Mesenchymal stem cell (in vitro differentiated cells and primary cell): ENCODE results near the gene SENP7.
A peak's percentile ranks its signal among the peaks of the same experiment; 100 is the strongest.

Source experiments
- DNase-seq: peaks from one replicate; pipeline ENCODE4 v3.0.0-alpha.2; 2013
- H2AFZ ChIP-seq: one replicate; pipeline ENCODE4 v1.6.1; 2013; ENCODE audit warnings: low read depth, mild to moderate bottlenecking, control low read depth, inconsistent platforms, low read length, moderate library complexity
- H2AK5ac ChIP-seq: 2 replicates; pipeline ENCODE4 v1.6.1; 2013; ENCODE audit warnings: low read length, moderate library complexity, mild to moderate bottlenecking, inconsistent platforms; ENCODE audit not compliant: severe bottlenecking
- H2BK120ac ChIP-seq: one replicate; pipeline ENCODE4 v1.6.1; 2013; ENCODE audit warnings: low read depth, mild to moderate bottlenecking, inconsistent platforms, low read length, moderate library complexity
- H2BK12ac ChIP-seq, 2 experiments: one replicate each; pipeline ENCODE4 v1.6.1; 2013; ENCODE audit warnings: inconsistent platforms in 2 of 2, low read length in 2 of 2, mild to moderate bottlenecking in 2 of 2, moderate library complexity in 2 of 2, control low read depth in 1 of 2
- H2BK15ac ChIP-seq: one replicate; pipeline ENCODE4 v1.6.1; 2013; ENCODE audit warnings: mild to moderate bottlenecking, low read depth, inconsistent platforms; ENCODE audit not compliant: poor library complexity, severe bottlenecking
- H2BK5ac ChIP-seq: 2 replicates; pipeline ENCODE4 v1.6.1; 2013; ENCODE audit warnings: low read depth, mild to moderate bottlenecking, low read length, control low read depth, inconsistent platforms; ENCODE audit not compliant: poor library complexity, severe bottlenecking
- H3K14ac ChIP-seq, 2 experiments: one replicate each; pipeline ENCODE4 v1.6.1; 2013; ENCODE audit warnings: inconsistent platforms in 2 of 2, low read length in 2 of 2, control low read depth in 1 of 2, mild to moderate bottlenecking in 1 of 2, moderate library complexity in 1 of 2
- H3K18ac ChIP-seq, 2 experiments: one replicate each; pipeline ENCODE4 v1.6.1; 2013; ENCODE audit warnings: inconsistent platforms in 2 of 2, low read length in 2 of 2, control low read depth in 1 of 2, low read depth in 1 of 2, mild to moderate bottlenecking in 1 of 2
- H3K23ac ChIP-seq, 2 experiments: one replicate each; pipeline ENCODE4 v1.6.1; 2013; ENCODE audit warnings: inconsistent platforms in 2 of 2, low read length in 2 of 2, mild to moderate bottlenecking in 2 of 2, moderate library complexity in 2 of 2, control low read depth in 1 of 2
- H3K27ac ChIP-seq: 2 replicates; pipeline ENCODE4 v1.5.1; 2013; ENCODE audit warnings: mild to moderate bottlenecking, moderate library complexity, low read length, control low read depth, inconsistent platforms; ENCODE audit not compliant: poor library complexity, severe bottlenecking
- H3K27me3 ChIP-seq, 2 experiments: 2 replicates each; pipeline versions ENCODE4 v1.6.1 to v1.7.0; 2013; ENCODE audit warnings: low read length in 2 of 2, mild to moderate bottlenecking in 2 of 2, moderate library complexity in 2 of 2, control low read depth in 1 of 2, inconsistent platforms in 1 of 2; ENCODE audit not compliant: control insufficient read depth in 1 of 2, insufficient read depth in 1 of 2
- H3K36me3 ChIP-seq, 2 experiments: 2 replicates each; pipeline versions ENCODE4 v1.6.1 to v1.7.0; 2013; ENCODE audit warnings: low read length in 2 of 2, control low read depth in 1 of 2, inconsistent platforms in 1 of 2, low read depth in 1 of 2, mild to moderate bottlenecking in 1 of 2; ENCODE audit not compliant: insufficient read depth in 2 of 2, control insufficient read depth in 1 of 2
- H3K4ac ChIP-seq, 2 experiments: one replicate each; pipeline ENCODE4 v1.6.1; 2013; ENCODE audit warnings: inconsistent platforms in 2 of 2, low read length in 2 of 2, mild to moderate bottlenecking in 2 of 2, moderate library complexity in 2 of 2, control low read depth in 1 of 2, low read depth in 1 of 2
- H3K4me1 ChIP-seq: 2 replicates; pipeline ENCODE4 v1.6.1; 2013; ENCODE audit warnings: low read depth, low read length, control low read depth; ENCODE audit not compliant: control insufficient read depth, insufficient read depth
- H3K4me2 ChIP-seq: 2 replicates; pipeline ENCODE4 v1.6.1; 2013; ENCODE audit warnings: low read length, mild to moderate bottlenecking, inconsistent platforms; ENCODE audit not compliant: poor library complexity, severe bottlenecking
- H3K4me3 ChIP-seq, 2 experiments: 2 replicates each; pipeline versions ENCODE4 v1.5.1 to v1.7.0; 2013; ENCODE audit warnings: low read length in 2 of 2, mild to moderate bottlenecking in 2 of 2, control low read depth in 1 of 2, low read depth in 1 of 2; ENCODE audit not compliant: insufficient read depth in 1 of 2
- H3K79me1 ChIP-seq: replicated peaks from 2 replicates; pipeline ENCODE4 v1.6.1; 2013; ENCODE audit warnings: mild to moderate bottlenecking, control low read depth, low read length, inconsistent platforms; ENCODE audit not compliant: poor library complexity, severe bottlenecking
- H3K9ac ChIP-seq: 2 replicates; pipeline ENCODE4 v1.7.0; 2013; ENCODE audit warnings: mild to moderate bottlenecking, low read length, moderate library complexity
- H3K9me3 ChIP-seq: 2 replicates; pipeline ENCODE4 v1.7.0; 2013; ENCODE audit warnings: mild to moderate bottlenecking, low read length; ENCODE audit not compliant: control insufficient read depth
- H4K8ac ChIP-seq: one replicate; pipeline ENCODE4 v1.6.1; 2013; ENCODE audit warnings: inconsistent platforms, mild to moderate bottlenecking, low read length, moderate library complexity
- H4K91ac ChIP-seq: one replicate; pipeline ENCODE4 v1.6.1; 2013; ENCODE audit warnings: mild to moderate bottlenecking, low read length, inconsistent platforms
- WGBS: methylation state at CpG from one replicate; pipeline ENCODE4 v1.1.7; 2013; ENCODE audit warnings: mixed read lengths; 5-methylcytosine and 5-hydroxymethylcytosine counted together

Gene SENP7

DNA sequence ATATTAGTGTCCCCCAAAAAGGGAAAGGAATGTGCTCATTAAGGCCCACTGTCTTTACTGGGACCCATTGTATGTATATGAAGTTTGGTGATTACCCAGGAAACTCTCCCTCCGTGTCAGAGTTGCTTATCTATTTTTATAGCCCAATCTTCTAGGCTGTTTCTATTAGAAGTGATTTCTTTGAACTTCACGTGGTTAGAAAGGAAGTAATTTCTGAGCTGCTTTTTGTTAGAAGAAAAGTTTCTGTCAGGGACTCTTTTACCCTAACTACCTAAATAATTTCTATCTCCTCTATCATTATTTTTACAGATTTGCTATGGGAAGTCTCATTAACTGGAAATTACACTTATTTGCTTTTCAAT lies 17.7 kb upstream of the SENP7 start:
- Histone ChIP-seq H3K23ac (no peak overlapping the region), H3K14ac (no peak overlapping the region), H2AK5ac (no peak overlapping the region), H3K4ac (no peak overlapping the region), H2BK12ac (peak overlapping the region; percentile 18 to 71), H3K27me3 (peaks cover 10 to 14% of the 10 kb centered on the region in 2 experiments), H3K9ac (no peak overlapping the region), H2BK120ac (no peak overlapping the region), H4K91ac (no peak overlapping the region), H2BK15ac (no peak overlapping the region), H3K36me3 (no peaks in the 10 kb centered on the region), H3K18ac (peak overlapping the region; percentile 23 to 78), H2BK5ac (no peak overlapping the region), H2AFZ (no peak overlapping the region), H3K4me1 (no peaks in the 10 kb centered on the region), H4K8ac (no peak overlapping the region), H3K4me3 (no peak overlapping the region), H3K79me1 (no peaks in the 10 kb centered on the region), H3K27ac (no peak overlapping the region), H3K4me2 (no peak overlapping the region), H3K9me3 (no peaks in the 10 kb centered on the region)
- no CpG with 5 or more reads among the region's 2 CpGs for WGBS
- DNase-seq: no peak

DNA sequence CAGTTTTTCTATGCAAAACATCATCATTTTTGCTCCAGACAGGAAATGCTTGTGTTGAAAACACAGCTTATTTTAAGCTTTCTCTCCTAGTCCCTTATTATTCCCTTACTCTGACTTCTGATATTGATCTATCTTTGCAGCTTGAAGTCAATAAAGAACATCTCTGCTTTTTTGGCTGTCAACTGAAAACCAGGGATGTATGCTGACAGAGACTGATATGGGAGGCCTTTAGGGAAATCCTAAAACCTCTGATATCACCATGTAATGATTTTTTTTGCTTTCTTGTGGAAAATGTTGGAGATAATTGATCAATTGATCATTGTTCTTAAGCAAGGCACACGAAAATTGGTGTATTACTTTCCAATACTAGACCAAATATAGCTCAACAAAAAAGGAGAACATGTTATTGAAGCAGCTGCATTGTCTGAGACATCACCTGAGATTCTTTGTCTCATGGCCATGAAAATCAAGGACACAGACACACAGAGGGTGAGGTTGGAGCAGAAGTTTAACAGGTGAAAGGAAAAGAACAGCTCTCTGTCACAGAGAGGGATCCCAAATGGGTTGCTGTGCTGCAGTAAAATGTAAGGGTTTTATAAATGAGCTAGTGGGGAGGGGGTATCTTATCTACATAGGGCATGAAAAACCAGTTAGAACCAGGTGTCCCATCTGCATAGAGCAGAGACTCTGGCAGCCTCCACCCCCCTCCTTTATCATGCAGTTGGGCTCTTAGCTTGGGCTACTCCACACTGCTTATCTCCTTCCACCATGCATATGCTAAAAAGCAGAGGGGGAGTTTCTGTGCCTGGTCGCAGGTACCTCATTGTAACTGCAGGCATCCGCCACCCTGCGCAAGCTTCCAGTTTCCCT lies 17.0 kb upstream of the SENP7 start:
- Histone ChIP-seq H3K4me2 (no peak overlapping the region), H3K18ac (peak overlapping the region; percentile 23 to 78), H3K27ac (no peak overlapping the region), H3K9me3 (no peaks in the 10 kb centered on the region), H4K91ac (peak overlapping the region; percentile 9), H2AK5ac (no peak overlapping the region), H2BK120ac (no peak overlapping the region), H3K9ac (no peak overlapping the region), H3K14ac (no peak overlapping the region), H3K4ac (no peak overlapping the region), H3K23ac (no peak overlapping the region), H2BK15ac (no peak overlapping the region), H2AFZ (no peak overlapping the region), H3K4me1 (no peaks in the 10 kb centered on the region), H2BK12ac (peak overlapping the region; percentile 18 to 83), H3K36me3 (no peaks in the 10 kb centered on the region), H3K4me3 (no peak overlapping the region), H3K79me1 (no peaks in the 10 kb centered on the region), H4K8ac (no peak overlapping the region), H2BK5ac (no peak overlapping the region), H3K27me3 (peaks cover 10 to 14% of the 10 kb centered on the region in 2 experiments)
- DNase-seq: no peak
- 55% methylated on average over 2 of the region's 4 CpGs for WGBS

DNA sequence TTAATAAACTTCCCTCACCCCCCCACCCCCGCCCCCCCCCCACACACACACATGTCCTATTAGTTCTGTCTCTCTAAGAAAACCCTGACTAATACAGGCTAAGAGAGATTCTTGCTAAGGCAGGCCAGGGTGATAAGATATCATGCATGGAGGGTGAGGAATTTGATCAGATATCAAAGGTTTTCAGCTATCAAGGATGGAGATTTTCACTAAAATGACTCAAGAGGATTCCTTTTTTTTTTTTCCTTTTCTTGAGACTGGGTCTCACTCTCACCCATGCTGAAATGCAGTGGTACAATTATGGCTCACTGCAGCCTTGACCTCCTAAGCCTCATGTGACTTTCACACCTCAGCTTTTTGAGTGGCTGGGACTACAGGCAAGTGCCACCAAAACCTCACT lies 14.9 kb upstream of the SENP7 start:
- Histone ChIP-seq H3K4me1 (no peaks in the 10 kb centered on the region), H3K79me1 (no peaks in the 10 kb centered on the region), H3K14ac (no peak overlapping the region), H3K23ac (no peak overlapping the region), H3K4me2 (no peak overlapping the region), H2AFZ (no peak overlapping the region), H3K27me3 (peaks cover 5 to 7% of the 10 kb centered on the region in 2 experiments), H4K8ac (no peak overlapping the region), H3K9ac (no peak overlapping the region), H3K36me3 (no peaks in the 10 kb centered on the region), H2BK5ac (no peak overlapping the region), H2BK15ac (no peak overlapping the region), H3K9me3 (no peaks in the 10 kb centered on the region), H3K27ac (no peak overlapping the region), H2BK120ac (no peak overlapping the region), H3K4ac (no peak overlapping the region), H2BK12ac (no peak overlapping the region), H3K18ac (no peak overlapping the region), H3K4me3 (no peak overlapping the region), H2AK5ac (no peak overlapping the region), H4K91ac (no peak overlapping the region)
- no CpG with 5 or more reads among the region's 1 CpG for WGBS
- DNase-seq: no peak

DNA sequence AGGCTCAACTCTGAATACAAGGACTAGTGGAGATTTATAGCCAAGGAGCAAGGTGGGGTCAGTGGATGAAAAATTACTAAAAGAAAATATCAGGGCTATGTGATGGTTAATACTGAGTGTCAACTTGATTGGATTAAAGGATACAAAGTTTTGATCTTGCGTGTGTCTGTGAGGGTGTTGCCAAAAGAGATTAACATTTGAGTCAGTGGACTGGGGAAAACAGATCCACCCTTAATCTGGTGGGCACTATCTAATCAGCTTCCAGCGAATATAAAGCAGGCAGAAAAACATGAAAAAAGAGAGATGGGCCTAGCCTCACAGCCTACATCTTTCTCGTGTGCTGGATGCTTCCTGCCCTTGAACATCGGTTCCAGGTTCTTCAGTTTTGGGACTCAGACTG lies 14.4 kb upstream of the SENP7 start:
- H3K23ac ChIP-seq: no peak overlapping the region
- H3K79me1 ChIP-seq: no peaks in the 10 kb centered on the region
- no peaks in the 10 kb centered on the region for H3K9me3 ChIP-seq
- no peak for DNase-seq
- no peak overlapping the region for H3K4me2 ChIP-seq
- no peak overlapping the region for H3K9ac ChIP-seq
- no peak overlapping the region for H4K91ac ChIP-seq
- H3K4me3 ChIP-seq: no peak overlapping the region
- WGBS: 87% methylated on average over 3 of the region's 4 CpGs
- no peak overlapping the region for H2BK5ac ChIP-seq
- no peak overlapping the region for H3K4ac ChIP-seq
- no peak overlapping the region for H2AK5ac ChIP-seq
- no peak overlapping the region for H3K18ac ChIP-seq
- no peak overlapping the region for H3K27ac ChIP-seq
- H2BK12ac ChIP-seq: no peak overlapping the region
- H2BK15ac ChIP-seq: no peak overlapping the region
- H2AFZ ChIP-seq: no peak overlapping the region
- no peak overlapping the region for H3K14ac ChIP-seq
- peaks cover 7 to 8% of the 10 kb centered on the region in 2 experiments for H3K27me3 ChIP-seq
- no peaks in the 10 kb centered on the region for H3K4me1 ChIP-seq
- no peaks in the 10 kb centered on the region for H3K36me3 ChIP-seq
- H4K8ac ChIP-seq: no peak overlapping the region
- H2BK120ac ChIP-seq: no peak overlapping the region
